ENCODE data around the gene SLC25A43.
"Not testable (repeated sequence)": the region's sequence is repeated elsewhere in the genome, so short reads cannot be mapped to it uniquely, and the experiment has no call there.

The SLC25A43 gene

GRCh38 chrX:119427795-119428185 is 28.7 kb downstream of the SLC25A43 start:
- Histone ChIP-seq H3K4me3 (ENCODE audit: low read length) (no peak overlapping the region), H3K4me1 (ENCODE audit: low read length) (no peaks in the 10 kb centered on the region), H3K9ac (ENCODE audit: low read length) (no peak overlapping the region), H3K36me3 (replicated peaks; ENCODE audit: insufficient read depth, low read length) (no peaks in the 10 kb centered on the region), H2AFZ (ENCODE audit: low read length) (no peak overlapping the region), H3K27ac (ENCODE audit: low read length) (no peak overlapping the region), H3K79me2 (ENCODE audit: low read length) (no peaks in the 10 kb centered on the region), H3F3A (ENCODE audit: insufficient read depth, low read length) (no peaks in the 10 kb centered on the region), H4K20me1 (ENCODE audit: insufficient read depth, low read length) (no peaks in the 10 kb centered on the region), H3K9me3 (replicated peaks; ENCODE audit: insufficient read depth, low read length) (no peaks in the 10 kb centered on the region), H3K4me2 (ENCODE audit: low read depth, low read length) (no peak overlapping the region), H3K27me3 (replicated peaks; ENCODE audit: insufficient read depth, low read length) (no peaks in the 10 kb centered on the region), H3K9me2 (replicated peaks; ENCODE audit: insufficient read depth, low read length) (no peaks in the 10 kb centered on the region)
- TF ChIP-seq EZH2 (optimal IDR thresholded peaks at IDR 0.05; ENCODE audit: low read depth, low read length) (no peak), EZH2phosphoT487 (IDR thresholded peaks at IDR 0.05; ENCODE audit: low read length) (no peak), CTCF (IDR thresholded peaks at IDR 0.05; ENCODE audit: low read length) (no peak)
- DNase-seq, result no peak

- H3K9ac ChIP-seq (ENCODE audit: low read length), result no peak overlapping the region
- H3K9me2 ChIP-seq (replicated peaks; ENCODE audit: insufficient read depth, low read length), result no peaks in the 10 kb centered on the region
- no peaks in the 10 kb centered on the region for H3K9me3 ChIP-seq (replicated peaks; ENCODE audit: insufficient read depth, low read length)
- no peak overlapping the region for H2AFZ ChIP-seq (ENCODE audit: low read length)
- H3K4me2 ChIP-seq (ENCODE audit: low read depth, low read length), result no peak overlapping the region
- no peaks in the 10 kb centered on the region for H3K27me3 ChIP-seq (replicated peaks; ENCODE audit: insufficient read depth, low read length)
- H3K27ac ChIP-seq (ENCODE audit: low read length), result no peak overlapping the region
- no peaks in the 10 kb centered on the region for H3K4me1 ChIP-seq (ENCODE audit: low read length)
- H3K36me3 ChIP-seq (replicated peaks; ENCODE audit: insufficient read depth, low read length), result no peaks in the 10 kb centered on the region
- H4K20me1 ChIP-seq (ENCODE audit: insufficient read depth, low read length), result no peaks in the 10 kb centered on the region
- H3F3A ChIP-seq (ENCODE audit: insufficient read depth, low read length), result no peaks in the 10 kb centered on the region
- no peak for TF ChIP-seq EZH2phosphoT487 (IDR thresholded peaks at IDR 0.05; ENCODE audit: low read length)
- no peak for TF ChIP-seq EZH2 (optimal IDR thresholded peaks at IDR 0.05; ENCODE audit: low read depth, low read length)
- TF ChIP-seq CTCF (IDR thresholded peaks at IDR 0.05; ENCODE audit: low read length), result no peak
- H3K79me2 ChIP-seq (ENCODE audit: low read length), result no peaks in the 10 kb centered on the region
- H3K4me3 ChIP-seq (ENCODE audit: low read length), result no peak overlapping the region
- no peak for DNase-seq
Measured at GRCh38 chrX:119429471-119429870, 30.3 kb downstream of the SLC25A43 start.

- H3K9me2 ChIP-seq (replicated peaks; ENCODE audit: insufficient read depth, low read length); H3K9ac ChIP-seq (ENCODE audit: low read length); H3K4me1 ChIP-seq (ENCODE audit: low read length); H3K4me3 ChIP-seq (ENCODE audit: low read length); H4K20me1 ChIP-seq (ENCODE audit: insufficient read depth, low read length); H2AFZ ChIP-seq (ENCODE audit: low read length); H3K79me2 ChIP-seq (ENCODE audit: low read length); H3K27ac ChIP-seq (ENCODE audit: low read length); H3F3A ChIP-seq (ENCODE audit: insufficient read depth, low read length); H3K27me3 ChIP-seq (replicated peaks; ENCODE audit: insufficient read depth, low read length); H3K4me2 ChIP-seq (ENCODE audit: low read depth, low read length); H3K36me3 ChIP-seq (replicated peaks; ENCODE audit: insufficient read depth, low read length); H3K9me3 ChIP-seq (replicated peaks; ENCODE audit: insufficient read depth, low read length); DNase-seq: not testable (repeated sequence)
Measured at GRCh38 chrX:119441295-119441694, 42.2 kb downstream of the SLC25A43 start.

GRCh38 chrX:119442286-119442685 is 43.1 kb downstream of the SLC25A43 start:
- H3K9ac ChIP-seq (ENCODE audit: low read length), result no peak overlapping the region
- no peaks in the 10 kb centered on the region for H3K4me1 ChIP-seq (ENCODE audit: low read length)
- no peaks in the 10 kb centered on the region for H3K36me3 ChIP-seq (replicated peaks; ENCODE audit: insufficient read depth, low read length)
- no peak overlapping the region for H2AFZ ChIP-seq (ENCODE audit: low read length)
- no peak overlapping the region for H3K4me2 ChIP-seq (ENCODE audit: low read depth, low read length)
- no peaks in the 10 kb centered on the region for H3K27me3 ChIP-seq (replicated peaks; ENCODE audit: insufficient read depth, low read length)
- DNase-seq, result no peak
- no peaks in the 10 kb centered on the region for H3K9me3 ChIP-seq (replicated peaks; ENCODE audit: insufficient read depth, low read length)
- H3K79me2 ChIP-seq (ENCODE audit: low read length), result no peaks in the 10 kb centered on the region
- no peak overlapping the region for H3K4me3 ChIP-seq (ENCODE audit: low read length)
- H3F3A ChIP-seq (ENCODE audit: insufficient read depth, low read length), result no peaks in the 10 kb centered on the region
- no peak for TF ChIP-seq EZH2 (optimal IDR thresholded peaks at IDR 0.05; ENCODE audit: low read depth, low read length)
- TF ChIP-seq CTCF (IDR thresholded peaks at IDR 0.05; ENCODE audit: low read length), result no peak
- no peak for TF ChIP-seq EZH2phosphoT487 (IDR thresholded peaks at IDR 0.05; ENCODE audit: low read length)
- no peaks in the 10 kb centered on the region for H3K9me2 ChIP-seq (replicated peaks; ENCODE audit: insufficient read depth, low read length)
- no peak overlapping the region for H3K27ac ChIP-seq (ENCODE audit: low read length)
- no peaks in the 10 kb centered on the region for H4K20me1 ChIP-seq (ENCODE audit: insufficient read depth, low read length)

Data from MM.1S (cell line).